Endometrial microvascular endothelial cells (primary cell): ENCODE measurements around the gene VPS13C. TPM values are rescaled to one million over a fixed set of nuclear protein-coding genes. Genes with fewer than 3 reads are reported as not detected.

Experiments used
- in situ Hi-C: cut with HindIII; loops from 2 replicates; pipeline ENCODE4 v1.10.0; 2017; ENCODE audit warnings: low sequenced_read_pairs, low pct_unique_long_range_greater_than_20kb; ENCODE audit errors: inconsistent ontology term
- total RNA-seq: library from RNA; depleted of rRNA; stranded (reverse); fragments of >200 nt; gene quantifications from one replicate; pipeline ENCODE4 v1.2.3, GENCODE V29; 2015; ENCODE audit errors: inconsistent ontology term

Gene VPS13C, protein sequence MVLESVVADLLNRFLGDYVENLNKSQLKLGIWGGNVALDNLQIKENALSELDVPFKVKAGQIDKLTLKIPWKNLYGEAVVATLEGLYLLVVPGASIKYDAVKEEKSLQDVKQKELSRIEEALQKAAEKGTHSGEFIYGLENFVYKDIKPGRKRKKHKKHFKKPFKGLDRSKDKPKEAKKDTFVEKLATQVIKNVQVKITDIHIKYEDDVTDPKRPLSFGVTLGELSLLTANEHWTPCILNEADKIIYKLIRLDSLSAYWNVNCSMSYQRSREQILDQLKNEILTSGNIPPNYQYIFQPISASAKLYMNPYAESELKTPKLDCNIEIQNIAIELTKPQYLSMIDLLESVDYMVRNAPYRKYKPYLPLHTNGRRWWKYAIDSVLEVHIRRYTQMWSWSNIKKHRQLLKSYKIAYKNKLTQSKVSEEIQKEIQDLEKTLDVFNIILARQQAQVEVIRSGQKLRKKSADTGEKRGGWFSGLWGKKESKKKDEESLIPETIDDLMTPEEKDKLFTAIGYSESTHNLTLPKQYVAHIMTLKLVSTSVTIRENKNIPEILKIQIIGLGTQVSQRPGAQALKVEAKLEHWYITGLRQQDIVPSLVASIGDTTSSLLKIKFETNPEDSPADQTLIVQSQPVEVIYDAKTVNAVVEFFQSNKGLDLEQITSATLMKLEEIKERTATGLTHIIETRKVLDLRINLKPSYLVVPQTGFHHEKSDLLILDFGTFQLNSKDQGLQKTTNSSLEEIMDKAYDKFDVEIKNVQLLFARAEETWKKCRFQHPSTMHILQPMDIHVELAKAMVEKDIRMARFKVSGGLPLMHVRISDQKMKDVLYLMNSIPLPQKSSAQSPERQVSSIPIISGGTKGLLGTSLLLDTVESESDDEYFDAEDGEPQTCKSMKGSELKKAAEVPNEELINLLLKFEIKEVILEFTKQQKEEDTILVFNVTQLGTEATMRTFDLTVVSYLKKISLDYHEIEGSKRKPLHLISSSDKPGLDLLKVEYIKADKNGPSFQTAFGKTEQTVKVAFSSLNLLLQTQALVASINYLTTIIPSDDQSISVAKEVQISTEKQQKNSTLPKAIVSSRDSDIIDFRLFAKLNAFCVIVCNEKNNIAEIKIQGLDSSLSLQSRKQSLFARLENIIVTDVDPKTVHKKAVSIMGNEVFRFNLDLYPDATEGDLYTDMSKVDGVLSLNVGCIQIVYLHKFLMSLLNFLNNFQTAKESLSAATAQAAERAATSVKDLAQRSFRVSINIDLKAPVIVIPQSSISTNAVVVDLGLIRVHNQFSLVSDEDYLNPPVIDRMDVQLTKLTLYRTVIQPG (N-terminal part only)
- total RNA-seq: 41.4 TPM

DNA sequence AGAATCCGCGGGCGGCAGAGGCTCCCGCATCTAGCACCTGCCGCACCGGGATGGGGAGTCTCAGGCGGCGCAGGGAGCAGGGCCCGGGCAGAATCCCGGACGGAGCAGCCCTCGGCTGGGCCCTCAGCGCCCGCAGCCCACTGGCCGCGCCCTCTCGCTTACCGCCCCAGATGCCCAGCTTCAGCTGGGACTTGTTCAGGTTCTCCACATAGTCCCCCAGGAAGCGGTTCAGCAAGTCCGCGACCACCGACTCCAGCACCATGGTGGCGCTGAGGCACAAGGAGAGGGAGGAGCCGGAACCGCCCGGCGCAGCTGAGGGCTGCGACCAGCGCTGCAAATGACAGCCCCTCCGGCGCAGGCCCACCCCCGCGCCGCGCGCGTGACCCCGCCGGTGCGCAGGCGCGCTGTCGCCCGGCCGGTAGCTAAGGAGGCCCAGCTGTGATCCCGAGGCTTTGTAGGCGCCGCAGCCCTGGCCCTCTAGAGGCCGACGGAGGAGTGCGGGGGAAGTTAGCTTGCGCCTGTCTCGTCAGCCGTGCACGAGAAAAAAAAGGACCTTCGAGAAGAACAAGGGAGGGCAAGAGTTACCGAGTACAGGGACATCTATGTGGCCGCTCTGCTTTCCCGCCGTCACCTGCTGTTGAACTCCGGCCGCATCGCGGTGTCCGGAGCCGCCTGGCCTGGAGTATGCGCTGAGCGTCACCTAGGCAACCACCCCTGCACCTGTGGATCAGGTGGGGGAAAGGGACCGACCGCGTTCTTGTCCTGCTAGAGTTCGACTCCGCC, at the start of gene VPS13C:
Gene VPS13C, minus strand, starts transcription at position 335 of the 783 bp plus-strand sequence. Its CDS starts 73 bp downstream, at position 262.
- in situ Hi-C loops: no loop called here

DNA sequence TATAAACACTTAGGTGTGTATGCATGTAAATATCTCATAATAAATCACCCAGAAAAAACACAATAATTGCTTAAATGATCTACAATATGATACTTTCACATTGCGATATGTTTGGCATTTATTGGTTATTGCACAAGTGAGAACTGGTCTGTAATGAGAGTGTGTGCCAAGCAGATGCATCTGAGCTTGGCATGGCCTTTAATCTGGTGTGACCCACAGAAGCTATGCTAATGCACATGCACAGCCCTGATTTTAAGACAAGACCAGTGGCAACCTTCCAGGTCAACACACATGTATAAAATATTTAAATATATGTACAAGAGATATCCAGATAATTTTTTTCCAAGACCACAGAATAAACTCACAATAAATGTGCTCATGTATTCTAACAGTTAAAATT, 49.2 kb upstream of the VPS13C start:
- in situ Hi-C loops: no loop called here

DNA sequence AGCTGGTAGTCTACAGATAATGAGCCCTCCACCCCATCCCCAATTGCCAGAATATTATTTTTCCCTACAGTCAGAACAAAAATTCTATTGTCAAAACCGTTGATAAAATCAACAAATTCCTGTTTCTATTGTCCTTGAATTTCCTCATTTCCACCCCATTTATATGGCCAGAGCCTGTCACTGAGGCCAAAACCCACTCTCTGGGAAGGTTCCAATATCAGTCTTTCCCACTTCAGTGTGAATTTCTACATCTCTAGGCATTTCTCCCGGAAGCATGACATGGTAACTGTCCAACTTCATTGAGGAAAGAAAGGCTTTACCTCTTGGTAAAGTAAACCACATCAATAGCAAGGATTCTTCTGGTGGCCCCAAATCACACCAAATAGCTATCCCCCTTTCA, 48.2 kb upstream of the VPS13C start:
- in situ Hi-C loops: no loop called here

DNA sequence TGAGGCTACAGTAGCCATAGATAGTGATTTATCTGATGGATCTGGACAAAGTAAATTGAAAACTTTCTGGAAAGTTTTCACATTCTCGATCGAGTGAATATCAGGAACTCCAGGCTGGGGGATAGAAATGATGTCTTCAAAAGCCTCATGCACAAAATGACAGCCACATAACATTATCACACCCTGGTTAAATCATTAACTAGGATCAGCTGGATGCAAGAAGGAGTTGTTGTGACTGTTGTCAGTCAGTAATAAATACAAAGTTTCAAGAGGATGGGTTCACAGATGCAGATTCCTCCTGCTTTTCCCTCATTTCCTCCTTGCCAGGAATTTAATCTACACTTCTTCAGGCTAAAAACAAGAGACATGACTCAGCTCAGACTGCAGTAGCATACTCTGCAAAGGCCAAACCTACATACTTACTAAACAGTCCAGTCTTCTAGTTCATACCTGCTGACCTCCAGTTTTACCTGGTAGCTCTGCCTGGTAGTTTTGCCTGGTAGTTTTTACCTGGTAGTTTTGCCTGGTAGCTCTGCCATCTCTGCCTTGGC, 47.4 kb upstream of the VPS13C start:
- in situ Hi-C loops: no loop called here

DNA sequence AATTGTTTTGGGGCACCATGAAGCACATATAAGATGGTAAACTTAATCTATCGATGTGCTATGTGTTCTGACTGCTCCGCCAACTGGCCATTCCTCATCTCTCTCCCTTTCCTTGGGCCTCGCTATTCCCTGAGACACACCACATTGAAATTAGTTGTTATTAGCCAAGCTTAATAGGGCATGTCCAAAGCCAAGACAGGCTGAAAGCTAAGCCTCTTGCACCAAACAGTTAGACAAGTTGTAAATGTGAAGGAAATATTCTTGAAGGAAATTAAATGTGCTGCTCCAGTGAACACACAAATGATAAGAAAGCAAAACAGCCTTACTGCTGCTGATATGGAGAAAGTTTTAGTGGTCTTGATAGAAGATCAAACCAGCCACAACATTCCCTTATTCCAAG, 45.8 kb upstream of the VPS13C start:
- in situ Hi-C loops: no loop called here

DNA sequence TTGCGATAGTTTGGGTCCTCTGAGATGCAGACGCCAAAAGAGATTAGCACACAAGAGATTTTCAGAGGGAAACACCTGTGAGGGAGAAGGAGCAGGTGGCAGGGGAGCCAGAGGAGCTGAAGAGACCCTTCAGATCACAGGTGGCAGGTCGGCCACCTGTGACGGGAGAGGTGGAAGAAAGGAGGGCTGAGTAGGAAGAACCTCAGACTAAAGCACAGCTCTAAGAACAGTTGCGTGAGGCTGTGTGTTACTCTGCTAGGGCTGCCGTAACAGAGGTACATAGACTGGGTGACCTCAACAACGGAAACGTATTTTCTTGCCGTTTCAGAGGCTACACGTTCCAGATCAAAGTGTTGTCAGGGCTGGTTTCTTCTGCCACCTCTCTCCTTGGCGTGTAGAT, 45.0 kb upstream of the VPS13C start:
- in situ Hi-C loops: no loop called here

DNA sequence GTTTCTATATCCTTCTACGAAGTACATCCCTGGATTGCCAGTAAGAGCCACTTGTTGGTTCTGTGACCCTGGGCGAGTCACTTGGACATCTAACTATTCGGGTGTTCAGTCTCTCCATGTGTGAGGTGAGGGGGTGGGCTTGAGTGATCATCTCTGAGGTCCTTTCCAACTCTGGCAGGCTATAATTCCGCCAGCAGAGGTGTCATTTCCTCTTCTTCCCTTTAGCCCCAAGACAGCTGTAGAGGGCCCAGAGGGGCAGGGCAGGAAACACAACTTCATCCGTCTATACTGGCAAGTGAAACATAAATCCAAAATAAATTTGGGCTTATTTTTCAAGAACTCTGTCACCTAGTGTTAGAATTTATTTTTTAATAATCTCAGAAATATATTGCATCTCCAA, 44.6 kb upstream of the VPS13C start:
- in situ Hi-C loops: no loop called here

DNA sequence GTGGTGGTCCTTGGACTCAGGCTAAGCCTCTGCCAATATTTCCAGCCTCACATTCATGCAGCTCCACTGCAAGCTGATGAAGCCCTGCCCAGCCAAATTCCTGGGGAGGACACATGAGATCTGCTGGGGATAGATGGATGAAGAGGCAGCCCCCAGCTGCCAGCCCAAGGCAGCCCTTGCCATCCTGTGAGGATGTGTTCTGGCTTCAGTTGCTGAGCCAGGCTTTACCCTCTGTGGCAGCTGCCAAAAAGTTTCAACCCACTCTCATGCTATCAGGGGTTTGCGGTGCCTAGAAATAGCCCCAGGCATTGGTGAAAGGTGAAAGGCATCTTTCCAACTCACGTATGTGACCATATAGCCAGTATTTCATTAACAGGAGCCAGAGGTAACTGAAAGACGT, 44.2 kb upstream of the VPS13C start:
- in situ Hi-C loops: no loop called here

DNA sequence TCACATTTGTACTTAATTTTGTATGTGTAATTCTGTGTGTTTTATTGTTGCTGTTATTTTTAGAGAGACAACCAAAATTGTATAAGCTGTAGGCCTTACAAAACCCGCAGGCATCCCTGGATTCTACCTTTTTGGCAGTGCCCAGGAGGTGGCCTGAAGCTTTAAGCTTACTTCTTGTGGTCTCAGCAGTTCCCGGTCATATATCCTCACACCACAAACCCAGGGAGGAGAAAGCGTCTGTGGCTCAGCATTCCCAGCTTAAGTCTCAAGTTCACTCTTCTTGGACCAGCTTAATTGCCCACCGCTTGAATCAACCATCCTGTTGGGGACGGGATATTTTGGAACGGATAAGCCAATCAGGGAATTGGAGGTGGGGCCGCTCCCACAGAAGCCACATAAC, 43.2 kb upstream of the VPS13C start:
- in situ Hi-C loops: no loop called here

DNA sequence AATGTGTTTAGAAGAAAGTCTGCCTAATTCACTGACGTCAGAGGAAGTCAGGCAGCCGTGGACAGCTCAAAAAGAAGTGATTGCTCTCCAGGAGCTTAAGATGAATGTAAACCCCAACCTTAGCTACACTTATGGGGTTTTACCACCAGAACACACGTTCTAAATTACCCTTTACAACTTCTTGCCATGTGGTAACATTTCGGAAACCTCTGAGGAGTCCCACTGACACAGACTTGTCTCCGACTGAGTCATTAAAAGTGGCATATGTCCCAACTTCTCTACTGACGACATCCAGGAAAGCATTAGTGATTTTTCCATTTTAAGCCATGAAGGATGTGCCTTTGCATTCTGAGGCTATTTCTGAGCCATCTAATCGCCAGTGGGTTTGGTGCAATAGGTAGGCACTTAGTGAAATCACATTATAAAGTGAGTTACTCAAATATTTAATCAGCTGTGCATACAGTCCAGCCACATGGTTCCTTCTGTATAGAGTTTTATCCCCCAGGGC, 38.9 kb upstream of the VPS13C start:
- in situ Hi-C loops: no loop called here

DNA sequence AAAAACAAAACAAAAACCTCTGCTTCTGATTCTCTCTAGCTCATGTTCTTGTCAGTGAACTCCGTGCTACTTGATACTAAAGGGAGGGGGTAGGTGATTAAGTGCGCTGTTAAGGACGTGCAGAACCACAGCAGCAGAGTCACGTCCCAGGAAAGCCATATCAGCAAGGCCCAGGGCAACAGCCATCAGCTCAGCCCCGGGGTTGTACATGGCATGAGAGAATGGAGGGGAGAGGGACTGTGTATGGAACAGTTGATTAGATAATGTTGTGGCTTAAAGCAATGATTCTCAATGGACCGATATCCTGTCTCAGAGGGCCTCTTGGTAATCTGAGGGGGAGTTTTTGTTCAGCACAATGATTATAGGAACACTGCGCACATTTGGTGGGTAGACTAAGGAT, 34.1 kb upstream of the VPS13C start:
- in situ Hi-C loops: no loop called here

DNA sequence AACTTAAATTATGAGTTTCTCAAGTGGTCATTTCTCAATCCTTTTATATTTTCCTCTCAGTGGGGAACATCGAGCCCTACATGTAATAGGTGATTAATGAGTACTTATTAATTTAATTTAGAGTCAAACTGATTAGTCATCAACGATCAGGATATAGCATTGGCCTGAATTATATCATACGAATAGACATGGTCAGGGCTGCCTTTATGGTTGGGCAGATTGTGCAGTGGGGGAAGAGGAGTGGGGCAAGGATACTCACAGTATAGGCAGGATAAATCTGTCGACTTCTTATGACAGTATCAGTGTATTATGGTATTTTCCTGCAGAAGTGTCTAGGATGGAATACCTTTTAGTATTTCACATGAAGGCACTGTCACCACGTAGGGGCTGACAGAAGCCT, 33.6 kb upstream of the VPS13C start:
- in situ Hi-C loops: no loop called here

DNA sequence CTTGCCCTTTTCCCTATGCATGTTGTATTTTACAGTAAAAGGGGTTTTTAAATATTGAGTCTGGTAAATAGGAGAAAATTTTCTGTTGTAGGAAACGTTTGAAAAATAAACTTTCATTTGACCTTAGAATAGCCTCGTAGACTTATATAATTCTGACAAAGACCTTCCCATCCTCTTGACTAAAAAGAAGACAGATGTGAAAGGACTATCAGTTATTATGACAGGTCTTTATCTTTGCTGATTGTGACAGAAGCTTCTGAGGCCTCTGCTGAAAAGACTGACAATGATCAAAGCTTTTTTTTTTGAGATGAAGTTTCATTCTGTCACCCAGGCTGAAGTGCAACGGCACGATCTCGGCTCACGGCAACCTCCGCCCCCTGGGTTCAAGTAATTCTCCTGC, 30.7 kb upstream of the VPS13C start:
- in situ Hi-C loops: no loop called here

DNA sequence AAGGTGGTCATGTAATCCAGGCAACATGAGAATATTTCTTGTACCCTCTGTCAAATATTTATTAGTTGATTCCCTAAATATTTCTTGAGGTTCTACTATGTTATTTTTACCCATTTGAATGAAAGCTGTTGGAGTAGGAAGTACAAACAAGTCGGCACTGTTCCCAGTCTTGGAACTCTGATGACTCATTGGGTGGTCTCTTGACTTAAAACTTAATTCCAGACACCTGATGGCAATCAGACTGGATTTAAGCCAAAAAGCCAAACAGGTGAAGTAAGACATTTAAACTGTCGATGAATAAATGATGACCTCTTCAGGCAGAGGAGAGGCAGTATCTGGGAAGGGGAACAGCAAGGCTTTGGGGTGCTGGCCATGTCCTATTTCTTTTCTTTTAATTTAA, 29.4 kb upstream of the VPS13C start:
- in situ Hi-C loops: no loop called here

DNA sequence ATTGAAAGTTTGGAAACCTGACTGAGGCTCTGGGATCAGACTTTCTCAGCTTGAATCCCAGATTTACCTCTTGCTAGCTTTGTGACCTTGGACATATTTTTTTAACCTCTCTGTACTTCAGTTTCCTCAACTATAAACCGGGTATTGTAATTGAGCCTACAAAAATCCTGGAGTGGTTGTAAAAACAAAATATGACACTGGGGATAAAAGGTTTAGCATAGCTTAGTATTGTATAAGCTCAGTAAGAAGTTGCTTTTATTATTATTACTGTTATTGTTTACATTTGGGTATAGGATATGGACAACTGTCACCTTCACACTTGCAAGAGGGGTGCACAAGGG, 28.1 kb upstream of the VPS13C start:
- in situ Hi-C loops: no loop called here

DNA sequence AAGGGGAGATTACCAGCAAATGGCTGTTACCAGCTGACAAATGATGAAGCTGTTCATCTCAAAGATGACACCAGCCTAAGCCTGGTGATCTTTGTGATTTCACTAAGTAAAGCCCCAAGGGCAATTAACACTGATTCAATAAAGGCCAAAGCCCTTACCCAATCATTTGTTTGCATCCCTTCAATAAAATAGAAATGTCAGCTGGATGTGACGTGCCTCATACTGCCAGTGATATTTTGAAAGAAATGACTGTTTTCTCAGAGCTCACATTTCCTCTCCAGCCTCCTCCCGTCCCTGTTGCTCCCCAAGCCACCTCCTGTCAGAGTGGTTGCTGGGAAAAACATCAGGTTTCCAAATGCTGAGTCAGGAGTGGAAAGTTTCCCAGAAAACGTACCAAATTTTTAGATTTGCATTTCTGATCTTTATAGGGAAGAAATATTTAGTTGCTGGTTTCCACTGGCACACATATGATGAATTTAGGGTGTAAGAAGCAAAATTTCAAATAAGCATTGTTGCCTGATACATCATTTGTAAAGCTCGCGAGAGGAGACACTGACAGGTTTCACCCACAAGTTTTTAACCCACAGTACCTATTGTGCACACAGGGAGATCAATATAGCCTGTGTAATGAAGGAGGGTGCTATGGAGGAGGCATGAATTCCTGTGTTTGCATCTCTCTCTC, 27.6 kb upstream of the VPS13C start:
- in situ Hi-C loops: no loop called here

DNA sequence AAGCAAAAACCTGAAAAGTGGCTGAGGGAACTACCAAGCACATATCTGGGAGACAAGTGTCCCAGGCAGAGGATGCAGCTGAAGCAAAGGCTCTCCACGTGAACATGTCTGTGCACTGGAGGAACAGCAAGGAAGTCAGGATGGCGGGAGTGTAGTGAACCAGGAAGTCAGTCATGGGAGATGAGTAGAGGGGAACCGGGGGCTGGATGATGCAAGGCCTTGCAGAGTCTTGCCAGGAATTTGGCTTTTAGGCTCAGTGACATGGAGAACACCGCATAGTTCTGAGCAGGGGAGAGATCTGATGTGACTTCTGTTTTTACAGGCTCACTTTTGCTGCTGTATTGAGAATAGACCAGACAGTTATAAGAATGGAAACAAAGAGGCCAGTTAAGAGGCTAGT, 25.5 kb upstream of the VPS13C start:
- in situ Hi-C loops: no loop called here
